GM06990 (cell line): Measurements from ENCODE around the gene COX6B1.
"Not testable (repeated sequence)": the region's sequence is repeated elsewhere in the genome, so short reads cannot be mapped to it uniquely, and the experiment has no call there.

Experiments
- DNase-seq: peaks from one replicate; pipeline ENCODE4 v3.0.0-alpha.2; 2011; ENCODE audit not compliant: insufficient read length; ENCODE audit errors: extremely low read depth
- H3K27me3 ChIP-seq: replicated peaks from 2 replicates; pipeline ENCODE4 v1.6.0; 2011; ENCODE audit warnings: low read length; ENCODE audit not compliant: control insufficient read depth, insufficient read depth
- H3K36me3 ChIP-seq: 2 replicates; pipeline ENCODE4 v1.5.1; 2011; ENCODE audit warnings: low read length; ENCODE audit not compliant: control insufficient read depth, insufficient read depth
- H3K4me3 ChIP-seq: replicated peaks from 2 replicates; pipeline ENCODE4 v1.5.1; 2011; ENCODE audit warnings: low read depth, mild to moderate bottlenecking, control low read depth, low read length
- CTCF ChIP-seq: IDR thresholded peaks from 2 replicates; pipeline ENCODE4 v1.5.1; 2011; ENCODE audit warnings: low read length, control low read depth, mild to moderate bottlenecking, inconsistent platforms; ENCODE audit not compliant: insufficient read depth, poor library complexity, severe bottlenecking

COX6B1 gene, protein sequence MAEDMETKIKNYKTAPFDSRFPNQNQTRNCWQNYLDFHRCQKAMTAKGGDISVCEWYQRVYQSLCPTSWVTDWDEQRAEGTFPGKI

GRCh38 chr19:35648017-35648961 is at the start of gene COX6B1:
TSS of gene COX6B1 (plus strand) at chr19:35648323. CDS start at chr19:35651244, 2,921 bp downstream.
- DNase-seq = peak; percentile 89
- Histone ChIP-seq H3K27me3 (no peaks in the 10 kb centered on the region), H3K36me3 (peaks cover 5% of the 10 kb centered on the region), H3K4me3 (peak within 1 kb of the TSS; percentile 67)
- TF ChIP-seq CTCF = no peak

- Histone ChIP-seq H3K36me3 (no peaks in the 10 kb centered on the region), H3K4me3 (no peak overlapping the region), H3K27me3 (no peaks in the 10 kb centered on the region)
- no peak for TF ChIP-seq CTCF
- DNase-seq = no peak
These were observed 46.2 kb upstream of the COX6B1 start for GRCh38 chr19:35601971-35602370.

- H3K27me3 ChIP-seq, H3K36me3 ChIP-seq, H3K4me3 ChIP-seq, DNase-seq: not testable (repeated sequence)
These were observed 43.7 kb upstream of the COX6B1 start for GRCh38 chr19:35604436-35604835.

DNA sequence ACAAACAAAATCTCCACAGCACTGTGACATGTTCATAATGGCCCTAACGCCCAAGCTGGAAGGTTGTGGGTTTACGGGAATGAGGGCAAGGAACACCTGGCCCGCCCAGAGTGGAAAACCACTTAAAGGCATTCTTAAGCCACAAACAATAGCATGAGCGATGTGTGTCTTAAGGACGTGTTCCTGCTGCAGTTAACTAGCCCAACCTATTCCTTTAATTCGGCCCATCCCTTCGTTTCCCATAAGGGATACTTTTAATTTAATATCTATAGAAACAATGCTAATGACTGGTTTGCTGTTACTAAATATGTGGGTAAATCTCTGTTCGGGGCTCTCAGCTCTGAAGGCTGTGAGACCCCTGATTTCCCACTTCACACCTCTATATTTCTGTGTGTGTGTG is 41.0 kb upstream of the COX6B1 start:
- H3K4me3 ChIP-seq, DNase-seq, H3K36me3 ChIP-seq, H3K27me3 ChIP-seq: not testable (repeated sequence)

DNA sequence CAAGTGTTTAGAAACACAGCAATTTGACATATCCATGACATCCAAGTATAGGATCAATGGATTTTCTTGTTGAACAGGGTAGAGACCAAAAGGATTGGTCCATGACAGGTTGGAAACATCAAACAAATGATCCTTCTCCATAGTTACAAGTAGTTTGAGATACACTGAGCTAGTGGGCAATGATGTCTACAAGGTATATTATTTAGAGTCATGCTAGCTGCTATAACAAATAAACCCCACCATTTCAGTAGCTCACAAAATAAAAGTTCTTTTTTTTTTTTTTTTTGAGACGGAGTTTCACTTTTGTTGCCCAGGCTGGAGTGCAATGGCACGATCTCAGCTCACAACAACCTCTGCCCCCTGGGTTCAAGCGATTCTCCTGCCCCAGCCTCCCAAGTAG is 40.5 kb upstream of the COX6B1 start:
- H3K27me3 ChIP-seq = no peaks in the 10 kb centered on the region
- no peak overlapping the region for H3K4me3 ChIP-seq
- no peak for TF ChIP-seq CTCF
- DNase-seq = no peak
- no peaks in the 10 kb centered on the region for H3K36me3 ChIP-seq

DNA sequence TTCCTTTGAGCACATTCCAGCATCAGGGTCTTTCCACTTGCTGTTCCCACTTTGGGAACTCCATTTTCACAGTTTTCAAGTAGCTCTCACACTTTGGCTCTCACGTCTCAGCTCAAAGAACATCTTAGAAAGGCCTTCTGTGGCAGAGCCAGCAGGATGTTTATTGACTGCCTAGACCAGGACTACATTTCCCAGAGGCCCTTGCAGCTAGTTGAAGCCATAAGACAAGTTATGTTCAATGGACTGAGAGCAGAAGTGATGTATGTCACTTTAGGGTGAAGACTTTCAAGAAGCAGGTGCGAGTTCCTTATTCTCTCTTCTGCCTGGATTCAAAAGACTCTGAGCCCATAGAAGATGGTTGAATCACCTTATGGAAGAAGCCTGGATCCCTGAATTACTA is 39.9 kb upstream of the COX6B1 start:
- Histone ChIP-seq H3K36me3 (no peaks in the 10 kb centered on the region), H3K4me3 (no peak overlapping the region), H3K27me3 (no peaks in the 10 kb centered on the region)
- DNase-seq = no peak
- no peak for TF ChIP-seq CTCF
